ENCODE data around the gene RASL11A.

DNA sequence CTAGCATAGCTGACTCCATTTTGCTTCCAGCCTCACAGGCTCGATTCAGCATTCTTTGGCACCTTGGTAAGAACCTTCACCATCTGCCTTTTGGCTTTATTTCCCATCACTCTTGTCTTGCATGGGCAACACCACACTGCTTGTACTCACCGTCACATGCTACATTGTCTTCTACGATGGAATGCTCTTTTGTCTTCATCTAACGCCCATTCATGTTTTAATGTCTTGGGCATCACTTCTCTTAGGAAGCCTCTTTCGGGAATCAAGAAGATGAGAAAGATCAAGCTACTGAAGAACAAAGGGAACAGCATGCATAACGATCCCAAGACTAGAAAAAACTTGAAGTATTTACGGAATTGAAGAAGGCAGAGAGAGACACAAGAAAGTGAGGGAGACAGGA is 25.0 kb upstream of the RASL11A start:
- TF ChIP-seq CTCF (IDR thresholded peaks at IDR 0.05; ENCODE audit: low read length) (no peak), EZH2 (optimal IDR thresholded peaks at IDR 0.05; ENCODE audit: low read depth, low read length) (no peak), EZH2phosphoT487 (IDR thresholded peaks at IDR 0.05; ENCODE audit: low read length) (no peak)
